HG03103 (cell line): ENCODE results near the gene KCNV2.

Source experiments
- ATAC-seq: cut with Tn5 transposase; IDR thresholded peaks from one replicate; pipeline ENCODE4 v1.9.1; 2021; ENCODE audit warnings: low read depth; ENCODE audit not compliant: unreplicated experiment

KCNV2 gene

DNA sequence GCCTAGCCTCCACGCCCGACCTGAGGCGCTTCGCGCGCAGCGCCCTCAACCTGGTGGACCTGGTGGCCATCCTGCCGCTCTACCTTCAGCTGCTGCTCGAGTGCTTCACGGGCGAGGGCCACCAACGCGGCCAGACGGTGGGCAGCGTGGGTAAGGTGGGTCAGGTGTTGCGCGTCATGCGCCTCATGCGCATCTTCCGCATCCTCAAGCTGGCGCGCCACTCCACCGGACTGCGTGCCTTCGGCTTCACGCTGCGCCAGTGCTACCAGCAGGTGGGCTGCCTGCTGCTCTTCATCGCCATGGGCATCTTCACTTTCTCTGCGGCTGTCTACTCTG lies 1.4 kb downstream of the KCNV2 start:
- no peak for ATAC-seq

- no peak for ATAC-seq
These were observed 2.9 kb downstream of the KCNV2 start for GRCh38 chr9:2720179-2720654.

GRCh38 chr9:2722715-2723114 lies 5.4 kb downstream of the KCNV2 start:
- no peak for ATAC-seq

DNA sequence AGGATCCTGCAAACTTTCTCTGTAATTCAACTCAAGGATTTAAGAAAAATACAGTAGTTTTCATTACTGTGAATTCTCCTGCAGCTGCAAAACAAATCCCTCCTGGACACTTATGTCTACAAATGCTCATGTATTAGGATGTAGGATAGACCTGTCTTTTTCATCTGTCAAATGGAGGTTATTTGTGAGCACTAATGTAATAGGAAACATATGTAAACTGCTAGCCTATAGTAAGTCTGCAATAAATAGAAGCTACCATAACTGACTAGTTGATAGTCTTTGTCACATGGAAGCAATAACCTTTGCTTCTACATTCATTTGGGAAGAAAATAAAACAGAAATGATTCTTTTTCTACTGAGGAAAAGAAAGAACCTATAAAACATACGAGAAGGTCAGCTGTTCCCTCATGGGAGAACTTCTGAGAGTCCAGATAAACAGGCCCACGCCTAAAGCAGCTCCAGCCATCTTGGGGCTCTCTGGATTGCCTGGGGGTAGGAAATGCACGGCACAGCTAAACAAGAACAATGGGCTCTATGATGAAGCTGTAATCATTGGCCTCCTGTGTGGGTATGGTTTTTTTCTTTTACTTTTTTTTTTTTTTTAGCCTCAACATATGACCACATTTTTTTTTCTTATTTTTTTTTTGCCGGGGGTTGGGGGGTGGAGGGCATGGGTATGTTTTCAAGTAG lies 6.2 kb downstream of the KCNV2 start:
- no peak for ATAC-seq

- no peak for ATAC-seq
These were observed 7.8 kb downstream of the KCNV2 start for GRCh38 chr9:2725126-2725525.

DNA sequence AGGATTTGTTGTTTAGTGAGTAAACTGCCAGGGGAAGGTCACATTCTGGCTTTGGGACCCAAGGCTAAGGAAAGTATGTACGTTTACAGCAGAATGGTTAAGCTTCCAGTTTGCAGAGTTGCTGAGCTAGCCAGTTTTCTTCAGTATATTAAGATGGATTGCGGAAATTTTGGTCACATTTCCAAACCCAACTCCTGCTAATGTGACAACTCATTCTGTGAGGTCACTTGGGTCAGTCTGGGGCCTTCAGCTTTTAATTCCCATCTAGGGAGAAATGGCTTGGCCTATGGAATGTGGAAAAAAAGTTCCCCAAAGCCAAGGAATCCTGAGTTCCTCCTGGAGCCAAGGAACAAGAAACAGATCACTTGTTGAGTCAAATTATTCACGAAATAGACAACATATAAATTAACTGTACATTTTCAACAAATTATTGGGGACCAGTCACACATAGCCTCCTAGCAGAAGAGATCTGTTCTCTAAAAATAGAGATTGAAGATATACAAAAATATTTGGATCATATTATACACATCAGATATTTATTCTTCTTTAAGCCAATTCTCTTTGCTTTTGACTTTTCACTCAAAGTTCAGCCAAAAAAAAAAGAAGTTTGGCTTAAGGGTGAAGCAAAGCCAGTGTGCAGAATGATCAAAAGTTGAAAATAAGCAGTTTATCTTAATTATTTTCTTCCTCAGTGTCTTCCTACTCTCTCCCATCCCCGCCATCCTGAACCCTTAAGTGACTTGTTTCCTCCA lies 8.8 kb downstream of the KCNV2 start:
- no peak for ATAC-seq

DNA sequence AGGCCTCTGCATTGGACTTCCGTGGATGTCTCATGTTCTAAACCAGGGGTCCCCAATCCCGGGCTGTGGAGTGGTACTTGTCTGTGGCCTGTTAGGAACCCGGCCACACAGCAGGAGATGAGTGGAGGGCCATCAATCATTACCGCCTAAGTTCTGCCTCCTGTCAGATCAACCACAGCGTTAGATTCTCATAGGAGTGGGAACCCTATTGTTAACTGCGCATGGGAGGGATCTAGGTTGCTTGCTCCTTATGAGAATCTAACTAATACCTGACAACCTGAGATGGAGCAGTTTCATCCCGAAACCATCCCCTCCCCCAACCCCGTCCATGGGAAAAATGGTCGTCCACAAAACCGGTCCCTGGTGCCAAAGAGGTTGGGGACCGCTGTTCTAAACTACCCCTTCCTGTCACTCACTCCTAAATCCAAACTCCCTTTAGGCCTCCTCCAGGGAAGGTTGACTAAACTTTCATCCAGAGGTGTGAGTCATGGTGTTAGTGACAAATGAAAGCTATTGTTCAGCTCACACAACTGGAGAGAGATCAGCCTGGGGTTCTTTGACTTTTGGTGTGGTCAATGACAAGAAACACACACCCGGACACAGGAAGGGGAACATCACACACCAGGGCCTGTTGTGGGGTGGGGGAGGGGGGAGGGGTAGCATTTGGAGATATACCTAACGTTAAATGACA lies 9.5 kb downstream of the KCNV2 start:
- no peak for ATAC-seq

GRCh38 chr9:2727374-2727773 lies 10.1 kb downstream of the KCNV2 start:
- no peak for ATAC-seq

GRCh38 chr9:2727966-2728613 lies 10.8 kb downstream of the KCNV2 start:
- ATAC-seq: peak; percentile 84

DNA sequence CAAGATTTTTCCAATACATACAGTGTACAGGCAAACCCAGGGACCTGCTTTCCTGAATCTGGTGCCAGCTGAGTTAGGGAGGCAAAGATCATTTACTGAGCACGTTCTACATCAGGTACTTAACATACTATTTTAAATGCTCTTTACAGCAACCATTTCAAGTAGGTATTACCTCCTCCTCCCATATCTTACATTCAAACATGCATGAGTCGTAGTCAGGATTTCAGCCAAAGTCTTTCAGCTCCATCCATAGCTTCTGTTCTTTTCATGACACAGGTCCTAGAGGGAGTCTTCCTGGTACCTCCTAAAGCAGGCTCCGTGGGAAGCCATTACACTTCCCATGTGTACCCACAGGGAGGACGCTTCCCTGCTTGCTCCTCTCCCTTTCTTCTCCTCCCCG lies 11.7 kb downstream of the KCNV2 start:
- ATAC-seq: no peak

DNA sequence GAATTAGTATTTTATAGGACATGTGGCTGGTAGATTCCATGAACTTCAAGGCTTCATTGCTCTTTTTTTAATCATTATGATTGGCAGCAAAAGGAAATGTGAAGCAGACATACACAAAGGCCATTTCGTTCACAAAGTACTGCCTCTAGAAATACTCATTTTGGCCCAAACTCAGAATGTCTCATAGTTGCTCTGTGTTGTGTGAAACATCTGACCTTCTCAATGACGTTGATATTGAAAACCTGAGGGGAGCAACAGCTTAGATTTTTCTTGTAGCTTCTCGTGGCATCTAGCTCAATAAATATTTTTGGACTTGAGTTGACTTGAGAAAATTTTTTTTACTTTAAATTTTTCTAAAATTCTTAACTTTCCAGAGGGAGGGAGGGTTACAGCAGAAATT lies 12.4 kb downstream of the KCNV2 start:
- no peak for ATAC-seq

GRCh38 chr9:2730971-2731370 lies 13.7 kb downstream of the KCNV2 start:
- ATAC-seq: no peak

DNA sequence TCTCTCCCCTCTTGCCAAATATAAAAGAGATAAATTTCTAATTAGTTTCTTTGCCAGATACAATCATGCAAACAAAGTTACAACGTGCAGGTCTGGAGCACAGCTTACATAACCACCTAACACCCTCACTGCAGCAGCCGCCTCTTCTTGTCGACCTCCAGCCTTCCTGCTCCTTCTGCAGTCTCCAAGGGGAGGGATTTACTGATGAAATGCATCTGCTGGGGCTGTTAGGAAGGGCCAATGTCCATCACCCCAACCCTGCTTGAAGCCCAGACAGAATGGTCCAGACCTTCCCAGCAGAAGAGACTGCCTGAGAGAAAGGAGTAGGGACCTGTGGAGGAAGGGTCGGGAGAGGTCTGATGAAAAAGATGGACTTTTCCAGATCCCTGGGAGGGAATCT lies 15.2 kb downstream of the KCNV2 start:
- no peak for ATAC-seq

GRCh38 chr9:2740616-2741015 lies 23.3 kb downstream of the KCNV2 start:
- ATAC-seq: no peak

DNA sequence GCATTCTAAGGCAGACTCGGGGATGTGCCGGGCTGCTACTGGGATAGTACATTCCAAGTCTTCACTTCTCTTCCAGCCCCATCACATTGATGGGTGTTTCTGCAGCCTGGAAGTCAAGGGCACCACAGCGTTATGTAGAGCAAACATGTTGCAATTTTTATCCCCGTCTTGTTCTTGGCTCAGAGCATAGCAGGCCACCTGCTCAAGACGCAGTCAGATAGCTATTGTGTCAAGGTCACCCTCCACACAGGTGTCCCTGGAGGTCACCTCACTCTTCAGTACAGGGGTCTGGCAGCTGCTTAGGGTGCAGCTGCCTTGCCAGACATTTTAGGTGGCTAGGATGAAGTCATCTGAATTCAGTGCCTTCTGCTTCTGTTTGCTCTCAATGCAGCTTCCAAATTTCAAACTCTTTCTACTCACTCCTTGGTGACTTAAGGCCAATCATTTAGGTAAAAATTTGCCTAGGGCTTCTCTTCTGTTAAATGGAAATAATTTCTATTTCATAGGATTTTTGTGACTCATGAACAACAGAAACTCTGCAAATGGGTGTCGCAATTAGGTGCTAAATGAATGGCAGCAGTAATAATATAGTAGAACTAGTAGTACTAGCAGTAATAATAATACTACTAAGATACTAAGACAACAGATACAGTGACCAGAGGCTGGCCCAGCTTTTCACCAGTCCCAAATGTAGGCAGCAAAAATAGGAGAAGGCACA lies 24.3 kb downstream of the KCNV2 start:
- no peak for ATAC-seq

DNA sequence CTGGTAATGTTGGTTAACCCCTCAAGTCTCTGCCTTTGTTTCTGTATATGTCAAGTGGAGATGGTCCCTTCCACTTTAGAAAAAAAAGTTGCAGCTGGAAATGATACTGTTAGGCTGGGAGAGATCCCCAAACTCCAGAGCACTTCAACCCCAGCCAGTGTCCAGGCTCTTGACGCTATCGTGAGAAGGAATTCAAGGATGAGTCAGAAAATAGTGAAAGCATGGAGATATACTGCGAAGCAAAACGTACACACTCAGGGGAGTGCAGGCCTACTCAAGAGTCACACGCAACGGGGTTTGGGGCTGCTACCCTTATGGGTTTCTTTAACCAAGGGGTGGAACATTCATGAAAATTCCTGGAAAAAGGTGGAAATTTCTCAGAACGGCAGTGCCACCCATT lies 24.9 kb downstream of the KCNV2 start:
- ATAC-seq: no peak

DNA sequence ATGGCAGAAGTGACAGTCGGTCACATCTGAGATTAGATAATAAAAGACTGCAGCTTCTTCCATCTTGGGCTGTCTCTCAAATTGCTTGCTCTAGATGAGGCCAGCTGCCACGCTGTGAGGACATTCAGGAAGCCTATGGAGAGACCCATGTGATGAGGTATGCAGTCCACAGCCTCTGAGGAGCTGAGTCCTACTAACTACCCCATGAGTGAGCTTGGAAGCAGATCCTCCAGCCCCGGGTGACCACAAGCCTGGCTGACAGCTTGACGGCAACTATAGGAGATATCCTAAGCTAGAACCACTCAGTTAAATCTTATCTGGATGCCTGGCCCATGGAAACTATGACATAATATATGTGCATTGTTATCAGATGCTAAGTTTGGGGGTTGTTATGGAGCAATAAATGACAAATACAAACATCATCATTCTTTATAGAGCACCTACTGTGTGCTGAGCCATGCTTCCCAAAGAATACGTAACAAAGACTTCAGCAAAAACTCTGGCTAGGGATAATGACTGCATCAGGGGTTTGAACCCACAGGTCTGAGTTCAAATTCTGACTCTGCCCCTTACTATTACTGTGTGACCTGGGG lies 26.7 kb downstream of the KCNV2 start:
- ATAC-seq: no peak

DNA sequence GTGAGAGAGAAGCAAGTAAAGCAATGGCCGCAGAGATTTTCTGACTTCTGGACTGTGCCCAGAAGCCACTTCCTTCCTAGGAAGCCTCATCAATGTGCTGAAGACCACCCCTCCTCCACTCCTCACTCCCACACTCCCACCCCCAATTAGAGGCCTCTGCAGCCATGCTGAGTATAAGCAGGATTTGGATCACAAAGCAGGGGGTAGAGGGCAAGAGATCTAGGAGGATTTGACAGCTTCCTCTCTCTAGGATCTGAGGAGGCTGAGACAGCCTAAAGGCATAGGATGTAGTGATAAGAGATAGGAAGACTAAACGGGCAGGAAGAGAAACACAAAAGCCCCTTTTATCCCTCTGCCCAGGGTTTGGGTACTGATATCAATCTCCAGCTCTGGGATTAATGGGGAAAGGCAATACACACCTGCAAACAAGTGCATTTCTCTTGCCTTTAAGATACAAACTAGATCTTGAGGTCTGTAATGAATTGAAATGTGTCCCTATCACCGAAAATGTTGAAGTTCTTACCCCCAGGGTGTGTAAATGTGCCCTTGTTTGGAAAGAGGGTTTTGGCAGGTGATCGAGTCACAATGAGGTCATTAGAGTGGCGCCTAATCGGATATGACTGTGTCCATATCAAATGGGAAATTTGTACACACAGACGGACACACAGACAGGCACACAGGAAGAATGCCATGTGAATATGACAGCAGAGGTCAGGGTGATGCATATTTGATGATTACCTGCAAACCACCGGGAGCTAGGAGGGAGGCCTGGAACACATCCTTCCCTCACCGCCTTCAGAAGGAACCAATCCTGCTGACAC lies 28.5 kb downstream of the KCNV2 start:
- no peak for ATAC-seq

GRCh38 chr9:2749485-2749884 lies 32.2 kb downstream of the KCNV2 start:
- no peak for ATAC-seq
